NCI-H460 (cell line): Measurements from ENCODE around the gene IMP3. TPM values are rescaled to one million over a fixed set of nuclear protein-coding genes. Genes with fewer than 3 reads are reported as not detected.

Experiments
- total RNA-seq: library from RNA; depleted of rRNA; stranded (reverse); fragments of >200 nt; shearing (Covaris generic); gene quantifications from 2 replicates; pipeline ENCODE4 v1.2.3, GENCODE V29; 2014; rRNA removed

IMP3 gene
- total RNA-seq, 1 experiment from 2014 or later: 59.8 TPM

Other genes with a start within 250 kb of the IMP3 start
- 21.1 and 25.8 TPM in 2 replicates for gene SIN3A, start 188.5 kb downstream of the IMP3 start, total RNA-seq
- 26.0 and 29.5 TPM in 2 replicates for gene PTPN9, start 60.9 kb downstream of the IMP3 start, total RNA-seq
- 24.0 and 24.1 TPM in 2 replicates for gene SNUPN, start 14.5 kb downstream of the IMP3 start, total RNA-seq
- 8.2 and 10.0 TPM in 2 replicates for gene SNX33, start 7.7 kb upstream of the IMP3 start, total RNA-seq
- 0.10 and 0.20 TPM in 2 replicates for gene CSPG4, start 72.6 kb upstream of the IMP3 start, total RNA-seq
- gene UBE2Q2, start 203.2 kb upstream of the IMP3 start, total RNA-seq: 20.8 and 25.4 TPM in 2 replicates